ENCODE measurements around the gene C22orf23. TPM values are rescaled to one million over a fixed set of nuclear protein-coding genes. Genes with fewer than 3 reads are reported as not detected.

The C22orf23 gene
- total RNA-seq, 4 donors from 2014 or later = not detected

GRCh38 chr22:37972527-37972926 is 19.1 kb upstream of the C22orf23 start:
- TF ChIP-seq POLR2AphosphoS5 (IDR thresholded peaks at IDR 0.05) (no peak), CTCF (IDR thresholded peaks at IDR 0.05) (no peak), EP300 (IDR thresholded peaks at IDR 0.05) (no peak), POLR2A (IDR thresholded peaks at IDR 0.05) (no peak)
- Histone ChIP-seq H3K4me3 (no peak overlapping the region), H3K36me3 (peaks cover 25% of the 10 kb centered on the region), H3K27ac (no peak overlapping the region), H3K4me1 (no peaks in the 10 kb centered on the region), H3K9me3 (no peaks in the 10 kb centered on the region), H3K27me3 (no peaks in the 10 kb centered on the region)
- DNase-seq (ENCODE audit: low spot score in 2 of 2) = no peak
- 74% methylated on average over 3 of the region's 3 CpGs for WGBS

- Histone ChIP-seq H3K4me3 (no peak overlapping the region), H3K27ac (no peak overlapping the region), H3K4me1 (peaks cover under 1% of the 10 kb centered on the region), H3K36me3 (peaks cover 33% of the 10 kb centered on the region), H3K9me3 (no peaks in the 10 kb centered on the region), H3K27me3 (no peaks in the 10 kb centered on the region)
- WGBS = 77% methylated on average over 6 of the region's 7 CpGs
- TF ChIP-seq POLR2A (IDR thresholded peaks at IDR 0.05) (no peak), CTCF (IDR thresholded peaks at IDR 0.05) (no peak), POLR2AphosphoS5 (IDR thresholded peaks at IDR 0.05) (no peak), EP300 (IDR thresholded peaks at IDR 0.05) (no peak)
- DNase-seq (ENCODE audit: low spot score in 2 of 2) = no peak
Measured at GRCh38 chr22:37971475-37972434, 18.4 kb upstream of the C22orf23 start.

GRCh38 chr22:37970864-37971263 is 17.5 kb upstream of the C22orf23 start:
- 91% methylated on average over 4 of the region's 4 CpGs for WGBS
- peaks cover 35% of the 10 kb centered on the region for H3K36me3 ChIP-seq
- H3K4me3 ChIP-seq = no peak overlapping the region
- no peak for DNase-seq (ENCODE audit: low spot score in 2 of 2)
- TF ChIP-seq POLR2A (IDR thresholded peaks at IDR 0.05) = no peak
- no peak for TF ChIP-seq POLR2AphosphoS5 (IDR thresholded peaks at IDR 0.05)
- TF ChIP-seq CTCF (IDR thresholded peaks at IDR 0.05) = no peak
- no peak for TF ChIP-seq EP300 (IDR thresholded peaks at IDR 0.05)
- H3K9me3 ChIP-seq = no peaks in the 10 kb centered on the region
- H3K27ac ChIP-seq = no peak overlapping the region
- H3K27me3 ChIP-seq = no peaks in the 10 kb centered on the region
- peaks cover 7% of the 10 kb centered on the region for H3K4me1 ChIP-seq

- Histone ChIP-seq H3K4me1 (peaks cover 16% of the 10 kb centered on the region), H3K9me3 (no peaks in the 10 kb centered on the region), H3K36me3 (peaks cover 35% of the 10 kb centered on the region), H3K4me3 (no peak overlapping the region), H3K27ac (no peak overlapping the region), H3K27me3 (no peaks in the 10 kb centered on the region)
- no peak for TF ChIP-seq CTCF (IDR thresholded peaks at IDR 0.05)
- 78% methylated on average over 5 of the region's 5 CpGs for WGBS
- no peak for DNase-seq (ENCODE audit: low spot score in 2 of 2)
Measured at GRCh38 chr22:37968452-37969251, 15.3 kb upstream of the C22orf23 start.

Data from suprapubic skin (tissue), 4 donors.